Effector CD4-positive, alpha-beta T cell (primary cell): ENCODE results near the gene DONSON.
A peak's percentile ranks its signal among the peaks of the same experiment; 100 is the strongest.
"Not testable (repeated sequence)": the region's sequence is repeated elsewhere in the genome, so short reads cannot be mapped to it uniquely, and the experiment has no call there.

Source experiments
- DNase-seq: peaks from one replicate; pipeline ENCODE4 v3.0.0-alpha.2; 2020
- total RNA-seq: gene quantifications from one replicate; lab custom pipeline; 2026; lab: John Stamatoyannopoulos, UW

DONSON gene
- total RNA-seq = 16.1 reads per million, percentile 42 among the genes with 10 or more reads in this experiment

GRCh38 chr21:33588485-33589335 lies at the start of gene DONSON:
TSS of gene DONSON (minus strand) at chr21:33588684. CDS start at chr21:33588641, 43 bp downstream.
- peak; percentile 85 for DNase-seq

- no peak for DNase-seq
Observed at GRCh38 chr21:33634254-33634653, 45.8 kb upstream of the DONSON start.

- DNase-seq = not testable (repeated sequence)
Observed at GRCh38 chr21:33626151-33626550, 37.7 kb upstream of the DONSON start.

- no peak for DNase-seq
Observed at GRCh38 chr21:33622253-33622652, 33.8 kb upstream of the DONSON start.

- DNase-seq = no peak
Observed at GRCh38 chr21:33619726-33620125, 31.2 kb upstream of the DONSON start.

- no peak for DNase-seq
Observed at GRCh38 chr21:33618407-33618806, 29.9 kb upstream of the DONSON start.

- not testable (repeated sequence) for DNase-seq
Observed at GRCh38 chr21:33617565-33617964, 29.1 kb upstream of the DONSON start.

GRCh38 chr21:33611006-33611744 lies 22.7 kb upstream of the DONSON start:
- DNase-seq = no peak

GRCh38 chr21:33608559-33608958 lies 20.1 kb upstream of the DONSON start:
- no peak for DNase-seq

- no peak for DNase-seq
Observed at GRCh38 chr21:33598051-33598450, 9.6 kb upstream of the DONSON start.

- no peak for DNase-seq
Observed at GRCh38 chr21:33587792-33588484, 546 bp downstream of the DONSON start.

- no peak for DNase-seq
Observed at GRCh38 chr21:33586927-33587326, 1.6 kb downstream of the DONSON start.

- DNase-seq = no peak
Observed at GRCh38 chr21:33584455-33584854, 4.0 kb downstream of the DONSON start.

- no peak for DNase-seq
Observed at GRCh38 chr21:33578959-33579542, 9.4 kb downstream of the DONSON start.

GRCh38 chr21:33578214-33578613 lies 10.3 kb downstream of the DONSON start:
- DNase-seq = no peak

GRCh38 chr21:33576741-33577141 lies 11.7 kb downstream of the DONSON start:
- DNase-seq = not testable (repeated sequence)

GRCh38 chr21:33572350-33572749 lies 16.1 kb downstream of the DONSON start:
- DNase-seq = no peak

- DNase-seq = no peak
Observed at GRCh38 chr21:33569991-33570390, 18.5 kb downstream of the DONSON start.

GRCh38 chr21:33568448-33568847 lies 20.0 kb downstream of the DONSON start:
- DNase-seq = no peak

- DNase-seq = no peak
Observed at GRCh38 chr21:33567914-33568313, 20.6 kb downstream of the DONSON start.

- no peak for DNase-seq
Observed at GRCh38 chr21:33566514-33566913, 22.0 kb downstream of the DONSON start.

- no peak for DNase-seq
Observed at GRCh38 chr21:33562389-33562788, 26.1 kb downstream of the DONSON start.

- DNase-seq = no peak
Observed at GRCh38 chr21:33561373-33561772, 27.1 kb downstream of the DONSON start.
